ENCODE results near the gene ATP1A4.
"Not testable (repeated sequence)": the region's sequence is repeated elsewhere in the genome, so short reads cannot be mapped to it uniquely, and the experiment has no call there.

Gene ATP1A4

GRCh38 chr1:160151303-160151702, at the start of gene ATP1A4:
Gene ATP1A4 (plus strand): TSS chr1:160151603. CDS start chr1:160152041, 438 bp downstream.
- DNase-seq (ENCODE audit: low read depth, low spot score) = no peak

GRCh38 chr1:160101717-160102522, 49.5 kb upstream of the ATP1A4 start:
- DNase-seq (ENCODE audit: low read depth, low spot score) = no peak

- peak; percentile 80 for DNase-seq (ENCODE audit: low read depth, low spot score)
These were observed 47.6 kb upstream of the ATP1A4 start for GRCh38 chr1:160103658-160104408.

GRCh38 chr1:160104486-160104885, 46.9 kb upstream of the ATP1A4 start:
- DNase-seq (ENCODE audit: low read depth, low spot score) = no peak

- DNase-seq (ENCODE audit: low read depth, low spot score) = no peak
These were observed 46.2 kb upstream of the ATP1A4 start for GRCh38 chr1:160105155-160105554.

- DNase-seq (ENCODE audit: low read depth, low spot score) = no peak
These were observed 43.9 kb upstream of the ATP1A4 start for GRCh38 chr1:160107512-160107911.

GRCh38 chr1:160108888-160109662, 42.3 kb upstream of the ATP1A4 start:
- peak; percentile 98 for DNase-seq (ENCODE audit: low read depth, low spot score)

GRCh38 chr1:160109686-160110085, 41.7 kb upstream of the ATP1A4 start:
- DNase-seq (ENCODE audit: low read depth, low spot score) = no peak

- not testable (repeated sequence) for DNase-seq (ENCODE audit: low read depth, low spot score)
These were observed 39.9 kb upstream of the ATP1A4 start for GRCh38 chr1:160111462-160111861.

GRCh38 chr1:160112357-160112756, 39.0 kb upstream of the ATP1A4 start:
- DNase-seq (ENCODE audit: low read depth, low spot score) = no peak

- DNase-seq (ENCODE audit: low read depth, low spot score) = no peak
These were observed 38.0 kb upstream of the ATP1A4 start for GRCh38 chr1:160113407-160113806.

- DNase-seq (ENCODE audit: low read depth, low spot score) = no peak
These were observed 37.3 kb upstream of the ATP1A4 start for GRCh38 chr1:160114085-160114484.

- DNase-seq (ENCODE audit: low read depth, low spot score) = no peak
These were observed 35.7 kb upstream of the ATP1A4 start, which contains the start of gene ATP1A2 for GRCh38 chr1:160115545-160116282. Gene ATP1A2 (plus strand): TSS chr1:160115759. CDS start chr1:160115862, 103 bp downstream.

- no peak for DNase-seq (ENCODE audit: low read depth, low spot score)
These were observed 34.9 kb upstream of the ATP1A4 start for GRCh38 chr1:160116283-160117147.

GRCh38 chr1:160117300-160117699, 34.1 kb upstream of the ATP1A4 start:
- DNase-seq (ENCODE audit: low read depth, low spot score) = no peak

- no peak for DNase-seq (ENCODE audit: low read depth, low spot score)
These were observed 33.7 kb upstream of the ATP1A4 start for GRCh38 chr1:160117709-160118183.

GRCh38 chr1:160118928-160119327, 32.5 kb upstream of the ATP1A4 start:
- no peak for DNase-seq (ENCODE audit: low read depth, low spot score)

GRCh38 chr1:160120797-160121196, 30.6 kb upstream of the ATP1A4 start:
- DNase-seq (ENCODE audit: low read depth, low spot score) = no peak

GRCh38 chr1:160121388-160121787, 30.0 kb upstream of the ATP1A4 start:
- no peak for DNase-seq (ENCODE audit: low read depth, low spot score)

GRCh38 chr1:160122978-160123495, 28.4 kb upstream of the ATP1A4 start:
- no peak for DNase-seq (ENCODE audit: low read depth, low spot score)
